ENCODE measurements around the gene TMEM132D. TPM values are rescaled to one million over a fixed set of nuclear protein-coding genes. Genes with fewer than 3 reads are reported as not detected.

The TMEM132D gene
- total RNA-seq, 1 donor from 2014 or later = 1.6 TPM

DNA sequence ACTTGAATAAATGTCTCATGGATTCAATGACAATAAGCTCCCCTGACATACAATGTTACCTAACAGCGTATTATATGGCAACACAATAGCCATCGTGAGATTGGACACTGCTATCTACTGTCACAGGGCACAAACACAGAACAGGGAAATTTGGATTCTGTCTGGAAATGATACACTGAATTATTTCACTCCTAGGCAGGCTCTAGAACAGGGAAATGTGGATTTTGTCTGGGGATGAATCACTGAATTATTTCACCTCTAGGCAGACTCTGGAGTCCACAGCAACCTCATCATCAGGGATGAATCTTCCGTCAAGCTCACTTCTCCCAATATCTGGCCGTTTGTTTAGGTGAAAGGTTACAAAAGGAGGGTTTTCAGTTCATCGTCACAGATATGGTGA is 288.8 kb downstream of the TMEM132D start:
- Histone ChIP-seq H3K9ac (ENCODE audit: low read depth in 1 of 3, low read length in 3 of 3) (no peak overlapping the region), H3K4me3 (ENCODE audit: low read length in 3 of 3) (no peak overlapping the region), H3K4me1 (ENCODE audit: control insufficient read depth in 3 of 3, insufficient read depth in 3 of 3, low read length in 3 of 3) (no peaks in the 10 kb centered on the region), H3K27ac (ENCODE audit: low read depth, low read length) (no peak overlapping the region), H3K27me3 (ENCODE audit: control insufficient read depth in 3 of 3, insufficient read depth in 3 of 3, low read length in 3 of 3) (no peaks in the 10 kb centered on the region), H3K36me3 (ENCODE audit: control insufficient read depth in 3 of 3, insufficient read depth in 3 of 3, low read length in 3 of 3) (no peaks in the 10 kb centered on the region), H3K9me3 (ENCODE audit: control insufficient read depth in 3 of 3, low read length in 3 of 3) (peaks cover 0 to 3% (median 2%) of the 10 kb centered on the region in 3 donors)

GRCh38 chr12:129614221-129614885 is 289.5 kb downstream of the TMEM132D start:
- Histone ChIP-seq H3K4me1 (ENCODE audit: control insufficient read depth in 3 of 3, insufficient read depth in 3 of 3, low read length in 3 of 3) (no peaks in the 10 kb centered on the region), H3K36me3 (ENCODE audit: control insufficient read depth in 3 of 3, insufficient read depth in 3 of 3, low read length in 3 of 3) (no peaks in the 10 kb centered on the region), H3K9ac (ENCODE audit: low read depth in 1 of 3, low read length in 3 of 3) (no peak overlapping the region), H3K4me3 (ENCODE audit: low read length in 3 of 3) (no peak overlapping the region), H3K9me3 (ENCODE audit: control insufficient read depth in 3 of 3, low read length in 3 of 3) (peaks cover 0 to 3% (median 2%) of the 10 kb centered on the region in 3 donors), H3K27ac (ENCODE audit: low read depth, low read length) (no peak overlapping the region), H3K27me3 (ENCODE audit: control insufficient read depth in 3 of 3, insufficient read depth in 3 of 3, low read length in 3 of 3) (no peaks in the 10 kb centered on the region)

DNA sequence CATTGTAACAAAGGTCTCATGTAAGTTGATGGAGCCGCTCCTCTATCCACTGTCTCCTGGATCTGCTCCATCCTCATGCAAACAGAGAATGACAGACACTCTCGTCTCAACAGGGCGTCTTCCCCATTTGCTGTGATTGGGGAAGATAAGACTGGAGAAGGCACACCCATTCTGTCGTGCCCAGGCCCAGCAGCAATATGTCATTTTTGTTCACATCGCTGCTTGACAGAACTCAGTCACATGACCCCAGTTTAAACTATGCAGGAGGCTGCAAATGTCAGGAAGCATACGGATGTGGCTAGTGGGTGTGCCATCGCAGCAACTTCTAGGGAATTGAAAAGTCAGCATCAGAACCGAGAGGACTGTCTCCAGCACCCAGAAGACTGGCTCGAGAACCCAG is 290.5 kb downstream of the TMEM132D start:
- no peaks in the 10 kb centered on the region for H3K36me3 ChIP-seq (ENCODE audit: control insufficient read depth in 3 of 3, insufficient read depth in 3 of 3, low read length in 3 of 3)
- no peak overlapping the region for H3K9ac ChIP-seq (ENCODE audit: low read depth in 1 of 3, low read length in 3 of 3)
- no peaks in the 10 kb centered on the region for H3K27me3 ChIP-seq (ENCODE audit: control insufficient read depth in 3 of 3, insufficient read depth in 3 of 3, low read length in 3 of 3)
- H3K4me1 ChIP-seq (ENCODE audit: control insufficient read depth in 3 of 3, insufficient read depth in 3 of 3, low read length in 3 of 3) = no peaks in the 10 kb centered on the region
- H3K9me3 ChIP-seq (ENCODE audit: control insufficient read depth in 3 of 3, low read length in 3 of 3) = peaks cover 0 to 2% (median 0%) of the 10 kb centered on the region in 3 donors
- H3K4me3 ChIP-seq (ENCODE audit: low read length in 3 of 3) = no peak overlapping the region
- H3K27ac ChIP-seq (ENCODE audit: low read depth, low read length) = no peak overlapping the region

GRCh38 chr12:129610601-129611120 is 293.2 kb downstream of the TMEM132D start:
- no peaks in the 10 kb centered on the region for H3K4me1 ChIP-seq (ENCODE audit: control insufficient read depth in 3 of 3, insufficient read depth in 3 of 3, low read length in 3 of 3)
- no peak overlapping the region for H3K27ac ChIP-seq (ENCODE audit: low read depth, low read length)
- no peaks in the 10 kb centered on the region for H3K27me3 ChIP-seq (ENCODE audit: control insufficient read depth in 3 of 3, insufficient read depth in 3 of 3, low read length in 3 of 3)
- no peak overlapping the region for H3K9ac ChIP-seq (ENCODE audit: low read depth in 1 of 3, low read length in 3 of 3)
- no peaks in the 10 kb centered on the region for H3K9me3 ChIP-seq (ENCODE audit: control insufficient read depth in 3 of 3, low read length in 3 of 3)
- no peak overlapping the region for H3K4me3 ChIP-seq (ENCODE audit: low read length in 3 of 3)
- H3K36me3 ChIP-seq (ENCODE audit: control insufficient read depth in 3 of 3, insufficient read depth in 3 of 3, low read length in 3 of 3) = no peaks in the 10 kb centered on the region

GRCh38 chr12:129607756-129608155 is 296.1 kb downstream of the TMEM132D start:
- Histone ChIP-seq H3K27ac (ENCODE audit: low read depth, low read length) (no peak overlapping the region), H3K4me3 (ENCODE audit: low read length in 3 of 3) (no peak overlapping the region), H3K9ac (ENCODE audit: low read depth in 1 of 3, low read length in 3 of 3) (no peak overlapping the region), H3K9me3 (ENCODE audit: control insufficient read depth in 3 of 3, low read length in 3 of 3) (no peaks in the 10 kb centered on the region), H3K36me3 (ENCODE audit: control insufficient read depth in 3 of 3, insufficient read depth in 3 of 3, low read length in 3 of 3) (no peaks in the 10 kb centered on the region), H3K27me3 (ENCODE audit: control insufficient read depth in 3 of 3, insufficient read depth in 3 of 3, low read length in 3 of 3) (no peaks in the 10 kb centered on the region), H3K4me1 (ENCODE audit: control insufficient read depth in 3 of 3, insufficient read depth in 3 of 3, low read length in 3 of 3) (no peaks in the 10 kb centered on the region)

GRCh38 chr12:129607301-129607700 is 296.5 kb downstream of the TMEM132D start:
- no peak overlapping the region for H3K9ac ChIP-seq (ENCODE audit: low read depth in 1 of 3, low read length in 3 of 3)
- H3K27me3 ChIP-seq (ENCODE audit: control insufficient read depth in 3 of 3, insufficient read depth in 3 of 3, low read length in 3 of 3) = no peaks in the 10 kb centered on the region
- H3K9me3 ChIP-seq (ENCODE audit: control insufficient read depth in 3 of 3, low read length in 3 of 3) = no peaks in the 10 kb centered on the region
- H3K4me1 ChIP-seq (ENCODE audit: control insufficient read depth in 3 of 3, insufficient read depth in 3 of 3, low read length in 3 of 3) = no peaks in the 10 kb centered on the region
- no peak overlapping the region for H3K27ac ChIP-seq (ENCODE audit: low read depth, low read length)
- no peak overlapping the region for H3K4me3 ChIP-seq (ENCODE audit: low read length in 3 of 3)
- no peaks in the 10 kb centered on the region for H3K36me3 ChIP-seq (ENCODE audit: control insufficient read depth in 3 of 3, insufficient read depth in 3 of 3, low read length in 3 of 3)

- no peaks in the 10 kb centered on the region for H3K27me3 ChIP-seq (ENCODE audit: control insufficient read depth in 3 of 3, insufficient read depth in 3 of 3, low read length in 3 of 3)
- no peak overlapping the region for H3K4me3 ChIP-seq (ENCODE audit: low read length in 3 of 3)
- no peak overlapping the region for H3K27ac ChIP-seq (ENCODE audit: low read depth, low read length)
- H3K9ac ChIP-seq (ENCODE audit: low read depth in 1 of 3, low read length in 3 of 3) = no peak overlapping the region
- no peaks in the 10 kb centered on the region for H3K36me3 ChIP-seq (ENCODE audit: control insufficient read depth in 3 of 3, insufficient read depth in 3 of 3, low read length in 3 of 3)
- no peaks in the 10 kb centered on the region for H3K9me3 ChIP-seq (ENCODE audit: control insufficient read depth in 3 of 3, low read length in 3 of 3)
- H3K4me1 ChIP-seq (ENCODE audit: control insufficient read depth in 3 of 3, insufficient read depth in 3 of 3, low read length in 3 of 3) = no peaks in the 10 kb centered on the region
These were observed 297.6 kb downstream of the TMEM132D start for GRCh38 chr12:129606239-129606638.

GRCh38 chr12:129605666-129606065 is 298.2 kb downstream of the TMEM132D start:
- Histone ChIP-seq H3K27ac (ENCODE audit: low read depth, low read length) (no peak overlapping the region), H3K9me3 (ENCODE audit: control insufficient read depth in 3 of 3, low read length in 3 of 3) (no peaks in the 10 kb centered on the region), H3K4me3 (ENCODE audit: low read length in 3 of 3) (no peak overlapping the region), H3K9ac (ENCODE audit: low read depth in 1 of 3, low read length in 3 of 3) (no peak overlapping the region), H3K4me1 (ENCODE audit: control insufficient read depth in 3 of 3, insufficient read depth in 3 of 3, low read length in 3 of 3) (no peaks in the 10 kb centered on the region), H3K27me3 (ENCODE audit: control insufficient read depth in 3 of 3, insufficient read depth in 3 of 3, low read length in 3 of 3) (no peaks in the 10 kb centered on the region), H3K36me3 (ENCODE audit: control insufficient read depth in 3 of 3, insufficient read depth in 3 of 3, low read length in 3 of 3) (no peaks in the 10 kb centered on the region)

DNA sequence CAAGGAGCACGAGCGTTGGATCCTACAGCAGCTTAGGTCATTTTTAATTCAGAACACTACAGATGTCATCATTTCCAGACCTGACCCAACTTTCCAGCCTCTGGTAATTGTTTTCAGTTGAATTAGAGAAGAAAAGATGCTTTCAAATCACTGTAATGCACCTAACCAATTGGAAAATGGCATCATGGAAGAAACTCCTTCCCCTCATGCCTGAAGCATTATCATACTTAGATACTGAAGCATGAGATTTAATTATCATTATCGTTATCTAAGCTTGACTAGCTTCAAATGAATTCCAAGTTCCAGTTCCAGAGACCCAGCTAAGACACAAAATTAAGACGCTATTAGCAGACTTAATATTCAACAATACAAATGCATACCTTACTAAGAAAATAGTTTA is 299.3 kb downstream of the TMEM132D start:
- no peak overlapping the region for H3K9ac ChIP-seq (ENCODE audit: low read depth in 1 of 3, low read length in 3 of 3)
- no peaks in the 10 kb centered on the region for H3K9me3 ChIP-seq (ENCODE audit: control insufficient read depth in 3 of 3, low read length in 3 of 3)
- no peaks in the 10 kb centered on the region for H3K27me3 ChIP-seq (ENCODE audit: control insufficient read depth in 3 of 3, insufficient read depth in 3 of 3, low read length in 3 of 3)
- H3K4me3 ChIP-seq (ENCODE audit: low read length in 3 of 3) = no peak overlapping the region
- no peaks in the 10 kb centered on the region for H3K36me3 ChIP-seq (ENCODE audit: control insufficient read depth in 3 of 3, insufficient read depth in 3 of 3, low read length in 3 of 3)
- H3K27ac ChIP-seq (ENCODE audit: low read depth, low read length) = no peak overlapping the region
- H3K4me1 ChIP-seq (ENCODE audit: control insufficient read depth in 3 of 3, insufficient read depth in 3 of 3, low read length in 3 of 3) = no peaks in the 10 kb centered on the region

DNA sequence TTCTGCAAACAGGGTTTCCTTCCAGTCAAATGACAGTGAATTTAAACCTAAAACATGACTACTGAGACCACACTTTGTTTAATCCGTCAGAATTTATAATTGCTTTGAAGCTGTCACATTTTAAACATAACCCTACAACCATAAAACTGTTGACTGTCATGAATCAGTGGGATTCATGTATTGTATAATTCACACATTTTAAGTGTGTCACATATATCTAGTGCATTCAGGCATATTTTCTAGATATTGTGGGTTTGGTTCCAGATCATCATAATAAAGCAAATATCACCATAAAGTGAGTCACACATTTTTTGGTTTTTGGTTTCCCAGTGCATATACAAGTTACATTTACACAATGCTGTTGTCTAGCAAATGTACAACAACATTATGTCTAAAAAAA is 304.4 kb downstream of the TMEM132D start:
- no peak overlapping the region for H3K4me3 ChIP-seq (ENCODE audit: low read length in 3 of 3)
- no peak overlapping the region for H3K27ac ChIP-seq (ENCODE audit: low read depth, low read length)
- no peaks in the 10 kb centered on the region for H3K9me3 ChIP-seq (ENCODE audit: control insufficient read depth in 3 of 3, low read length in 3 of 3)
- no peaks in the 10 kb centered on the region for H3K4me1 ChIP-seq (ENCODE audit: control insufficient read depth in 3 of 3, insufficient read depth in 3 of 3, low read length in 3 of 3)
- no peak overlapping the region for H3K9ac ChIP-seq (ENCODE audit: low read depth in 1 of 3, low read length in 3 of 3)
- no peaks in the 10 kb centered on the region for H3K36me3 ChIP-seq (ENCODE audit: control insufficient read depth in 3 of 3, insufficient read depth in 3 of 3, low read length in 3 of 3)
- no peaks in the 10 kb centered on the region for H3K27me3 ChIP-seq (ENCODE audit: control insufficient read depth in 3 of 3, insufficient read depth in 3 of 3, low read length in 3 of 3)
